ENCODE measurements around the gene GRHPR. TPM values are rescaled to one million over a fixed set of nuclear protein-coding genes. Genes with fewer than 3 reads are reported as not detected.

Gene GRHPR
- total RNA-seq, 2 donors from 2014 or later = 105 to 128 TPM

GRCh38 chr9:37379835-37380234, 42.7 kb upstream of the GRHPR start:
- H3K9me3 Mint-ChIP-seq = no peaks in the 10 kb centered on the region
- no peak for TF ChIP-seq CTCF (conservative IDR thresholded peaks at IDR 0.05)
- H3K4me1 ChIP-seq (ENCODE audit: control insufficient read depth, insufficient read depth, low read length) = no peaks in the 10 kb centered on the region
- no peak overlapping the region for H3K4me3 ChIP-seq (ENCODE audit: low read length)
- DNase-seq = no peak
- H3K36me3 Mint-ChIP-seq (ENCODE audit: low read depth) = no peaks in the 10 kb centered on the region
- no peaks in the 10 kb centered on the region for H3K36me3 ChIP-seq (ENCODE audit: control insufficient read depth, insufficient read depth, low read length)
- no peak overlapping the region for H3K9ac ChIP-seq (ENCODE audit: extremely low read depth, low read length, poor library complexity, severe bottlenecking)
- no peaks in the 10 kb centered on the region for H3K4me1 Mint-ChIP-seq
- no peak overlapping the region for H3K27ac Mint-ChIP-seq
- WGBS, 2 experiments (ENCODE audit: insufficient coverage in 1 of 2, insufficient read length in 1 of 2) = 84 to 92% methylated on average over 2 of the region's 2 CpGs
- H3K9me3 ChIP-seq (ENCODE audit: control insufficient read depth, low read length) = no peaks in the 10 kb centered on the region
- H3K27me3 Mint-ChIP-seq (ENCODE audit: insufficient read depth) = peaks cover 4% of the 10 kb centered on the region
- H3K4me3 Mint-ChIP-seq = no peak overlapping the region
- H3K27ac ChIP-seq (ENCODE audit: low read depth, low read length) = no peak overlapping the region
- H3K27me3 ChIP-seq (ENCODE audit: control insufficient read depth, insufficient read depth, low read length, poor library complexity, severe bottlenecking) = no peaks in the 10 kb centered on the region

GRCh38 chr9:37380570-37380969, 41.9 kb upstream of the GRHPR start:
- Histone ChIP-seq H3K27me3 (ENCODE audit: control insufficient read depth, insufficient read depth, low read length, poor library complexity, severe bottlenecking) (no peaks in the 10 kb centered on the region), H3K9ac (ENCODE audit: extremely low read depth, low read length, poor library complexity, severe bottlenecking) (no peak overlapping the region), H3K4me3 (ENCODE audit: low read length) (no peak overlapping the region), H3K9me3 (ENCODE audit: control insufficient read depth, low read length) (no peaks in the 10 kb centered on the region), H3K36me3 (ENCODE audit: control insufficient read depth, insufficient read depth, low read length) (no peaks in the 10 kb centered on the region), H3K4me1 (ENCODE audit: control insufficient read depth, insufficient read depth, low read length) (no peaks in the 10 kb centered on the region), H3K27ac (ENCODE audit: low read depth, low read length) (no peak overlapping the region)
- Mint-ChIP-seq H3K4me3 (no peak overlapping the region), H3K4me1 (no peaks in the 10 kb centered on the region), H3K27ac (no peak overlapping the region), H3K9me3 (no peaks in the 10 kb centered on the region), H3K36me3 (ENCODE audit: low read depth) (no peaks in the 10 kb centered on the region), H3K27me3 (ENCODE audit: insufficient read depth) (peaks cover 5% of the 10 kb centered on the region)
- no peak for TF ChIP-seq CTCF (conservative IDR thresholded peaks at IDR 0.05)
- DNase-seq = no peak
- WGBS, 2 experiments (ENCODE audit: insufficient coverage in 1 of 2, insufficient read length in 1 of 2) = 93 to 96% methylated on average over 4 to 9 of the region's 9 CpGs

DNA sequence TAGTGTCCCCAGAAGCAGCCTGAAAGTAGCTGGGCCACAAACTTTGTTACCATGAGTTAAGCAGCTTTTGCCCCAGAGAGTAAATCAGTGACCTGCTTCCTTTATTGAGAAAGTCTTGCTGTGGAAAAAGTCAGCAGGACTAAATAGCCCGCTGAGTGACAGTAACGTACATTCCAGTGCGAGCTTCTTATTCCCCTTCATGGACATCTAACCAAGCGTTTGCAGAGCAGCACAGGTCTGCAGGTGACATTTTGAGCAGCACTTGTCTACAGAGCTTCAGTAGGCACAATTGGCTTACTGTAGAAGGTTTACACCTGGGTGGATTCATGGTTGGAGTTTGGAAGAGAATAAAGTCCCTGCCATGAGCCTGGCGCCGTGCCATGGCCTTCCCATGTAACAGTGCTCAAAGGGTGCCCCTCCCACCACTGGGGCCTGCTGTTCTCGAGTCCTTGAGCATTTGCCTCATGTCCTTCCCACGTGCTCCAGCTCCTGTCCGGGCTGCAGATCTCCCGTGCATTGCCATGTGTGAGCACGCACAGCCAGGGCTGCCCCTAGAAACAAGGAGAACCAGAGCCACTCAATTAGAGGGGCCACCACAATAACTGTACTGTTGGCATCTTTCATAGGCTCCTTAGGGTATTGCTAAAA, 41.3 kb upstream of the GRHPR start:
- Mint-ChIP-seq H3K4me3 (no peak overlapping the region), H3K27ac (no peak overlapping the region), H3K36me3 (ENCODE audit: low read depth) (no peaks in the 10 kb centered on the region), H3K4me1 (no peaks in the 10 kb centered on the region), H3K27me3 (ENCODE audit: insufficient read depth) (peaks cover 6% of the 10 kb centered on the region), H3K9me3 (no peaks in the 10 kb centered on the region)
- Histone ChIP-seq H3K36me3 (ENCODE audit: control insufficient read depth, insufficient read depth, low read length) (no peaks in the 10 kb centered on the region), H3K27me3 (ENCODE audit: control insufficient read depth, insufficient read depth, low read length, poor library complexity, severe bottlenecking) (no peaks in the 10 kb centered on the region), H3K9me3 (ENCODE audit: control insufficient read depth, low read length) (no peaks in the 10 kb centered on the region), H3K4me1 (ENCODE audit: control insufficient read depth, insufficient read depth, low read length) (no peaks in the 10 kb centered on the region), H3K9ac (ENCODE audit: extremely low read depth, low read length, poor library complexity, severe bottlenecking) (no peak overlapping the region), H3K4me3 (ENCODE audit: low read length) (no peak overlapping the region), H3K27ac (ENCODE audit: low read depth, low read length) (no peak overlapping the region)
- no peak for DNase-seq
- TF ChIP-seq CTCF (conservative IDR thresholded peaks at IDR 0.05) = no peak
- WGBS, 2 experiments (ENCODE audit: insufficient coverage in 1 of 2, insufficient read length in 1 of 2) = 92 to 95% methylated on average over 10 to 11 of the region's 11 CpGs
